Stimulated activated CD4-positive, alpha-beta T cell treated with anti-CD3 and anti-CD28 coated beads, Interleukin-15, amount 100 ng/mL, for 48 hours (primary cell): ENCODE measurements around the gene MRPL50.

Source experiments
- DNase-seq, 2 donors: peaks; one replicate each; pipeline ENCODE4 v3.0.0-alpha.2; 2020; ENCODE audit warnings: low read depth in 2 of 2

Gene MRPL50

DNA sequence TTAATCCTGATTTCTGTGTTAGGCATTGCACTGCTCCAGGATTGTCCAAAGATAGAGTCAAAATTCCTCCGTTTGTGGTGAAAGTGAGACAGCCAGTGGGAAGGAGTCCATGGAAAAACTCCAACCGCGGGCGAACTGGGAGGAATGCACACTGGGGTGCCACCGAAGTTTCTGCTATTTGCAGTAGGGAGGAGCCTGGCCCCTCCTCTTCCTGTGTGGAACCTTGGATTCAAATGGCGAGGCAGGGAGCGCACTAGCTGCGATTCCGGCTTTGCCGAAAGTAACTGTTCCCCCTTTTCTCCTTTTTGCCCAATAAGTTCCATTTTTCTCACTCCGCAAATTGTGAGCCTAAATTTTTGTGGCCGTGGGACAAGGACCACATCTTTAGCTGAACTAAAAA lies 22.9 kb downstream of the MRPL50 start:
- no peak for DNase-seq

DNA sequence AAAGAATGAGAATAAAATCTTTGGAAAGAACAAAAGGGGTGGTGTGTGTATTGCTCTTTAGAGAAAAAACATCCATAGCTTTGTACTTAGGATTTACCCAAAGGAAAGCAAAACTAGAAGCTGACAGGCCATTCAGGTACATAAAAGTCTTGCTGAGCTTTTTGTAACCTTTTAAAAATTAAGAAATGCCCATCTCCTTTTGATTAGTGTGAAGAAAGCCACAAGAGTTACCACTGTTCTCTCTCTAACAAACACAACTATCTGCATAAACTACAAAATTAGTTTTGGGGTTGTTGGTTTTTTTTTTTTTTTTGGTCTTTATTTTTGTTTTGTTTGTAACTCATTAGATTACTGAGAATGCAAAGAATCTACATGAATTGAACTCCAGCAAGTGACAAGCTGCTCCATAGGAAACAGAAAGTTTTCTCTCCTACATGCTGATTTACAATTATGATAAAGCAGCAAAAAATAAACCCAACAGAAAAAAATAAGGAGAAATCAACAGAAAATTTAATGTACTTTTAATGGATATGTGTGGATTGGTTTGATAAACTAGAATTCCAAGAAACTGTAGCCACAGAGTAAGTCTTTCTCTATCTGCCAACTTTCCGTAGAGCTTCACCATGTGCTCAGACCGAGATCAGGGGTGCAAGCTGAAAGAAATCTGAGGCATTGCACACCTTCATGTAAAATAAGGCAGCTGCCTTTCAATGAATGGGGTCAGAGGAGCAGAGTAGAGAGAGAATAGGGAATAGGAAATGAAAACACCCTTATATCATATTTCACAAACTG lies 25.9 kb downstream of the MRPL50 start:
- no peak for DNase-seq

GRCh38 chr9:101371813-101372212 lies 26.6 kb downstream of the MRPL50 start:
- DNase-seq = no peak

- no peak for DNase-seq
These were observed 28.4 kb downstream of the MRPL50 start for GRCh38 chr9:101369884-101370531.

- no peak for DNase-seq
These were observed 29.1 kb downstream of the MRPL50 start for GRCh38 chr9:101369286-101369685.

- no peak for DNase-seq
These were observed 31.1 kb downstream of the MRPL50 start for GRCh38 chr9:101367323-101367722.

DNA sequence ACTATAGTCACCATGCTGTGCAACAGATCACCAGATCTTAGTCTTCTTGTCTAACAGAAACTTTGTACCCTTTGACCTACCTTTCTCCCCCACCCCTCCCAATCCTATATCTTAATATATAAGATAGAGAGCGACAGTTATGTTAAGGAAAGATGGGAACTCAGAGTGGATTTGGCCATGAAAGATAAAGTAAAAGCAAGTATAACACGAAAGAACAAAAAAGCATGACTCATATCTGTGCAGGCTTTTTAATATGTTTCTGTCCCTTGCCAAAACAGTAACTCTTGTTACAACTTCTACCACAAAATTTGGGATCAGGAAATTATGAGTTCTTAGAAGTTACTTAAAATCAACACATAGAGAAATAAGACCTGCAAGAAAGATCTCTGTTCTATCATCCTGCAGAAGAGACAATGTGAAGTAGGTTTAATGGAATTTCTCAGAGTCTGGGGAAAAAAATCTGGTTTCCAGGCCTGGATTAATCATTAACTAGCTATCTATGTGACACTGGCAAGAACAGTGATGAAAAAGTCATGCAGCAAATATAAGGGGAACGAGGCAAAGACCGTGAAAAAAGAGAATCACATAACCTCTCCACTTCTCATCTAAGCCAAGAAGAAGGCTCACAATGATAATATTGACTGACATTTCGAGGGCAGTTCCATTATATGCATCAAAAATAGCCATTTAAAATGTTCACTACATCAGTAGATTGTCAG lies 32.2 kb downstream of the MRPL50 start:
- no peak for DNase-seq

DNA sequence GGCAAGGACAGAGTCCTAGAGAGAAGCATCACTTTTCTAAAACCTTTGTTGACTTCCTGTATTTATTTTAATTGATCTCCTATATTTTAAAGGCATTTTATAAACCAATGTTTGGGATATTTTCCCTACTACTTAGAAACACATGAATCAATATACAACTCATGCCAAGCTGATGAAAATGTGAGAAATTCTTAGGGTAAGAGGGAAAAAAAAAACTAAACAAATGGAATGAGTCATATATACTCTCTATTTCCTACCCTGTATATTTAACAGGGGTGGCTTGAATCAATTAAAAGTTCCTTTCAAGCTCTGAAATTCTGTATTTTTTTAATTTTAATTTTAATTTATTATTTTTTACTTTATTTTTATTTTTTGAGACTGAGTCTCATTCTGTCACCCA lies 33.2 kb downstream of the MRPL50 start:
- DNase-seq = no peak

GRCh38 chr9:101362450-101362849 lies 36.0 kb downstream of the MRPL50 start:
- DNase-seq = no peak

DNA sequence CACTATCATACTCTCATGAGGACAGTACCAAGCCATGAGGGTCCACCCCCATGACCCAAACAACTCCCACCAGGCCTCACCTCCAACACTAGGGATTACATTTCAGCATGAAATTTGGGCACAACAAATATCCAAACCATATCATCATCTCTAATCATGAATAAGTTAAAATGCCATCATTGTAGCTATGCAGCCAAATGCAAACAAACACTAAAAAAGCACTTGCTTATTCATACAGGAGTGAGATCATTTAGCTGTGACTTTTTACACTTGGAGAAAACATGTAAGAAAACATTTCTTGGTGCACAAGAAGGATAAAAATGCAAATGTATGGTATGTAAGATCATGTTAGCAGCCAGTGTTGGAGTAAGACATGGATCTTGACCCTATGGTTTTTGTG lies 37.8 kb downstream of the MRPL50 start:
- no peak for DNase-seq

DNA sequence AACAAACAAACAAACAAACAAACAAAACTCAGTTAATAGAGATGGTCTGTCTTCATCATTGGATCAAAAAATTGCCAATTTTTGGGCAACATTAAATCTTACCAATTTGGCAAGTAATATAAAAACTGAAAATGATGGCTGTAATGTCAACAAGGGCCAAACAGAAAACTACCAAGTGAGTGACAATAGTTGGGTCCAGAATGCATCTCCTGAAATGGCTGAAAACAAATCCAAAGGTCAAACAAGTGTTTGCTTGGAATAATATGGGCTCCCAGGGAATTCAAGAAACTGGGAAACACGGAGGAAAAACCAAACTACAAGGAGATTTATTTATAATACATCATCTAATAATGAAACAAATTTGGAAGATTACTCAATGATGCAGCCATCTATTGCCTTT lies 38.7 kb downstream of the MRPL50 start:
- no peak for DNase-seq

- DNase-seq = no peak
These were observed 41.8 kb downstream of the MRPL50 start for GRCh38 chr9:101356619-101357018.

GRCh38 chr9:101354765-101355708 lies 43.4 kb downstream of the MRPL50 start:
- no peak for DNase-seq

- no peak for DNase-seq
These were observed 44.2 kb downstream of the MRPL50 start for GRCh38 chr9:101354143-101354764.

GRCh38 chr9:101353683-101354082 lies 44.7 kb downstream of the MRPL50 start:
- DNase-seq = no peak

GRCh38 chr9:101352892-101353463 lies 45.4 kb downstream of the MRPL50 start:
- DNase-seq = no peak

DNA sequence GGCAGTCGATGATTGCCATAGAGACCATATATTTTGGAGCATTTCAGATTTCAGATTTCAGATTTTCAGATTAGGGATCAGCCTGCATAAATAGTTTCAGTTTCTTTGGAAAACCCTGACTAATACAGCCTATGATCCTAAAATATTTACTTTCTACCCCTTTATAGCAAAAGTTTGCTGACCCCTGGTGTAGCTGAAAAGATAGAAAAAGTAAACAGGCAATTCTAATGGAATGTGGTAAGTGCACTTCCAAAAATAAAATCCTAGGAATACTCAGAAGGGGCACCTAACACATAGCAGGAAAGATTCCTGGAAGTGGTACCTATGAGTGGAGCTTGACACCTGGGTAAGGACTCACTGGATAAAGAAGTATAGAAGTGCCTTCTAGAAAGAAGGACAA lies 48.1 kb downstream of the MRPL50 start:
- DNase-seq = no peak

DNA sequence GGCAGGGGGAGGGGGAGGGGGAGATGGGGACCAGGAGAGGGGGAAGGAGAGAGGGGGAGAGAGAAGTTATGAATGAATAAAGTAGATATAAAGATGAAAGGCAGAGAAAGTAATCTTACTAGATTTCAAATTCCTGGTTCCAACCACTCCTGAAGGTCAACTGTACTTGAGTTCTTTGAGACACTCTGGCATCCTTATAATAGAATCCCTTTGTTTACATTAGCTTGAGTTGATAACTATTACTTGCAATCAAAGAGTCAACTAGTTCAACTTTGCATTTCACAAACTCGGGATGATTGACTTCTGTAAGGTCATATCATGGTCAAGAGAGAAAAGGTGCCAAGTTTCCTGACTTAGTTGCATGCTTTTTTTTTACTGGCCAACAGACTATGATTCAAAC lies 55.8 kb downstream of the MRPL50 start:
- no peak for DNase-seq

- DNase-seq = no peak
These were observed 56.5 kb downstream of the MRPL50 start for GRCh38 chr9:101341958-101342357.
